ENCODE results near the gene TBXAS1.

TBXAS1 gene

GRCh38 chr7:139820089-139820488, 9.0 kb upstream of the TBXAS1 start:
- no peak for DNase-seq (ENCODE audit: extremely low spot score)
- POLR2A ChIA-PET = no interaction called here
- CTCF ChIA-PET = no interaction called here
- TF ChIP-seq BHLHE40 (IDR thresholded peaks at IDR 0.05; ENCODE audit: borderline replicate concordance) = no peak
- TF ChIP-seq PKNOX1 (IDR thresholded peaks at IDR 0.05) = no peak
- TF ChIP-seq ELF4 (IDR thresholded peaks at IDR 0.05) = no peak
- no peak for TF ChIP-seq TARDBP (IDR thresholded peaks at IDR 0.05)
- no peak for TF ChIP-seq FOXK2 (IDR thresholded peaks at IDR 0.05)
- no peak for TF ChIP-seq FOXM1 (IDR thresholded peaks at IDR 0.05; ENCODE audit: borderline replicate concordance)
- no peak for TF ChIP-seq CTBP1 (IDR thresholded peaks at IDR 0.05; ENCODE audit: borderline replicate concordance)

DNA sequence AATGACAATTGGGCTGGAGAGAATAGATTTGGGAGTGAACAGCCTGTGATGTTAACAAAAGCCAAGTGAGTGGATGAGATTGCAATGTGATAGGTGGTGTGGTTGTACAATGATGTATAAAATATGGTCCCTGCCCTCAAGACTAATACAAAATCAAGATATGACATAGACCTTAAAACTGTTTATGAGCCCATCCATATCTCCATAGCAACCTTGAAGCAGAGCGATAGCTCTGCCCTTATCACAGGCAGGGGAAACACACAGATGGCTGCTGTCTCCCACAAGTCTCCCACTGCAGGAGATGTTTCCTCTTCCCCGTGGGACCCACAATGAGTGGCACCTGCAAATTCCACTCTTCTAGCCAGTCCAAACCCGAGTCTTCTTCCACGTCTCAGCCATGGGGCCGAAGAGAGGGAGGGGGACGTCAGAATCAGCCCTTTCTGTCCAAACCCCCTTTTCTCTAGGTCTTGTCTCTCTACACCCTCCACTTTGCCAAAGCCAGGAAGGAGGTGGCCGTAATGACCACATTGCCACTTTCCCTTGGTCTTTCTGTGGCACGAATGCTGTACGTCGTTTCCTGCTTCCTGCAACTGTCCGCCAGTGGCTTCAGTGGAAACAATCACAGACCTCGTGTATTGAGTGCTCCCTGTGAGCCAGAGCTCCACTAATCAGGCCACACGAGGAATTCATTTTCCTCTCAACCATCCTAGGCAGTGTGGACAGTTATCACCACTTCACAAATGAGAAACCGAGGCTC, 7.5 kb upstream of the TBXAS1 start:
- DNase-seq (ENCODE audit: extremely low spot score) = no peak
- CTCF ChIA-PET = no interaction called here
- no peak for TF ChIP-seq LEF1 (IDR thresholded peaks at IDR 0.05; ENCODE audit: borderline replicate concordance)
- no peak for TF ChIP-seq FOXK2 (IDR thresholded peaks at IDR 0.05)
- no peak for TF ChIP-seq TARDBP (IDR thresholded peaks at IDR 0.05)
- no peak for TF ChIP-seq HDGF (IDR thresholded peaks at IDR 0.05; ENCODE audit: borderline replicate concordance)
- no peak for TF ChIP-seq PKNOX1 (IDR thresholded peaks at IDR 0.05)
- TF ChIP-seq ARNT (IDR thresholded peaks at IDR 0.05) = no peak
- no peak for TF ChIP-seq SUZ12 (IDR thresholded peaks at IDR 0.05)
- no peak for TF ChIP-seq NFRKB (IDR thresholded peaks at IDR 0.05)
- TF ChIP-seq FOXM1 (IDR thresholded peaks at IDR 0.05; ENCODE audit: borderline replicate concordance) = no peak
- TF ChIP-seq FOXA1 (IDR thresholded peaks at IDR 0.05) = no peak
- TF ChIP-seq ELF4 (IDR thresholded peaks at IDR 0.05) = no peak
- TF ChIP-seq BHLHE40 (IDR thresholded peaks at IDR 0.05; ENCODE audit: borderline replicate concordance) = no peak
- no peak for TF ChIP-seq SP1 (IDR thresholded peaks at IDR 0.05)
- POLR2A ChIA-PET = no interaction called here

DNA sequence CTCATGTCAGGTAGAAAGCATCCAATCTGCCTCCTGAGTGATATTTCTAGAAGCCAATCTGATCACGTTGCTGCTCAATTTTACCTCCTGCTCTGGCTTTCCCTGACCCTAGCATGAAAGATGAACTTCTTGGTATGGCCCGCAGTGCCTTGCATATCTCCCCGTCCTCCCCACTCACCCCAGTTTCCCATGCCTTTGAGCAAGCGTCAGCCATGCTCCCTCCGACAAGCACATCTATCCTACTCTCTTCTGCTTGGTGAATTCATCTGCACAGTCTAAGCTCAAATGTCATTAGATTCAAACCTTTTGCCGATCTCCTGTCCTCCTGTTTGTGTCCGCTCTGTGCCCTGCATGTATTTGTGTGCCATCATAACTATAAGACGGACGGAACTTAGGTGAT, 6.2 kb upstream of the TBXAS1 start:
- CTCF ChIA-PET = interaction anchor here (0.7 kb wide), 1 partner anchor 26 kb away, joined by 3 read pairs; no protein-coding TSS in a partner anchor
- POLR2A ChIA-PET = no interaction called here
- DNase-seq (ENCODE audit: extremely low spot score) = no peak
- TF ChIP-seq ELF4 (IDR thresholded peaks at IDR 0.05) (no peak), HDGF (IDR thresholded peaks at IDR 0.05; ENCODE audit: borderline replicate concordance) (no peak), L3MBTL2 (conservative IDR thresholded peaks at IDR 0.05) (no peak), NFRKB (IDR thresholded peaks at IDR 0.05) (no peak), ARNT (IDR thresholded peaks at IDR 0.05) (no peak), SUZ12 (IDR thresholded peaks at IDR 0.05) (no peak), PKNOX1 (IDR thresholded peaks at IDR 0.05) (no peak), FOXM1 (IDR thresholded peaks at IDR 0.05; ENCODE audit: borderline replicate concordance) (no peak), LEF1 (IDR thresholded peaks at IDR 0.05; ENCODE audit: borderline replicate concordance) (no peak), ZNF384 (IDR thresholded peaks at IDR 0.05) (no peak), FOXA1 (IDR thresholded peaks at IDR 0.05) (no peak)

- ChIA-PET POLR2A (no interaction called here), CTCF (interaction anchor here (1.0 kb wide), 1 partner anchor 15 kb away, joined by 3 read pairs; no protein-coding TSS in a partner anchor)
- DNase-seq (ENCODE audit: extremely low spot score) = no peak
- no peak for TF ChIP-seq HDGF (IDR thresholded peaks at IDR 0.05; ENCODE audit: borderline replicate concordance)
- TF ChIP-seq LEF1 (IDR thresholded peaks at IDR 0.05; ENCODE audit: borderline replicate concordance) = no peak
- no peak for TF ChIP-seq TARDBP (IDR thresholded peaks at IDR 0.05)
- no peak for TF ChIP-seq FOXM1 (IDR thresholded peaks at IDR 0.05; ENCODE audit: borderline replicate concordance)
- no peak for TF ChIP-seq ZNF384 (IDR thresholded peaks at IDR 0.05)
- TF ChIP-seq SP1 (IDR thresholded peaks at IDR 0.05) = no peak
- no peak for TF ChIP-seq FOXA1 (IDR thresholded peaks at IDR 0.05)
- TF ChIP-seq ARNT (IDR thresholded peaks at IDR 0.05) = no peak
- TF ChIP-seq ELF4 (IDR thresholded peaks at IDR 0.05) = no peak
- no peak for TF ChIP-seq PKNOX1 (IDR thresholded peaks at IDR 0.05)
- TF ChIP-seq L3MBTL2 (conservative IDR thresholded peaks at IDR 0.05) = no peak
- no peak for TF ChIP-seq CTBP1 (IDR thresholded peaks at IDR 0.05; ENCODE audit: borderline replicate concordance)
- no peak for TF ChIP-seq SUZ12 (IDR thresholded peaks at IDR 0.05)
- no peak for TF ChIP-seq BHLHE40 (IDR thresholded peaks at IDR 0.05; ENCODE audit: borderline replicate concordance)
- no peak for TF ChIP-seq FOXK2 (IDR thresholded peaks at IDR 0.05)
- TF ChIP-seq NFRKB (IDR thresholded peaks at IDR 0.05) = no peak
These were observed 5.0 kb upstream of the TBXAS1 start for GRCh38 chr7:139823959-139824521.

DNA sequence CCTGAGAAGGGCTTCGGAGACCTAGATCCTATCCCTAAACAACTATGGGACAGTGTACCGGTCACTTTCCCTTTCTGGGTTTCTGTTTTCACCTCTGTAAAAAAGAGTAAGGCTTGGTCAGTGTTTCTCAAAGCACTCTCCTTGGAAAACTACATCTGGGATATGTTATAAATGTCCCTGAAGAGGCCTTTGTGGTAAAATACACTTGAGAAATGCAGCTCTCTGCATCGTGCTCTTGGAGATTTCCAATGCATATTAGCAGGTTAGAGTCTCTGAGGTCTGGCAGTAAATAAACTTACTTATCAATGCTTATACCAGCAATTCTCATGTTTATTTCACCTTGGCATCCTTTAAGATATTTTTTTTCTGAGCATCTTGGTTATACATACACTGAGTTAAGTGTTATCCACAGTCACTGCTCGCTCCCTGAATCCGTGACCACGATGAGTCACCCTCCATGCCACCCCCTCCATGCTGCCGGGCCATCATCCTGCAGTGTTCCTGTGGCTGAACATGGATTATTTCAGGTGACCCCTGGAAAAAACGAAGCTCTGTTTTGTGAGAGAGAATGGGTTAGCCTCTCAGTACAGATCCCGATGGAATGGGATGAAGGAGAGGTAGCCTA, 3.3 kb upstream of the TBXAS1 start:
- DNase-seq (ENCODE audit: extremely low spot score) = no peak
- CTCF ChIA-PET = no interaction called here
- TF ChIP-seq HDGF (IDR thresholded peaks at IDR 0.05; ENCODE audit: borderline replicate concordance) (no peak), PKNOX1 (IDR thresholded peaks at IDR 0.05) (no peak), ARNT (IDR thresholded peaks at IDR 0.05) (no peak)
- POLR2A ChIA-PET = no interaction called here

Data from HEK293T (cell line).